ENCODE data around the gene TYK2. TPM values are rescaled to one million over a fixed set of nuclear protein-coding genes. Genes with fewer than 3 reads are reported as not detected.

The TYK2 gene
- total and polyA plus RNA-seq, 7 donors = 35.6 to 125 (median 47.2) TPM

DNA sequence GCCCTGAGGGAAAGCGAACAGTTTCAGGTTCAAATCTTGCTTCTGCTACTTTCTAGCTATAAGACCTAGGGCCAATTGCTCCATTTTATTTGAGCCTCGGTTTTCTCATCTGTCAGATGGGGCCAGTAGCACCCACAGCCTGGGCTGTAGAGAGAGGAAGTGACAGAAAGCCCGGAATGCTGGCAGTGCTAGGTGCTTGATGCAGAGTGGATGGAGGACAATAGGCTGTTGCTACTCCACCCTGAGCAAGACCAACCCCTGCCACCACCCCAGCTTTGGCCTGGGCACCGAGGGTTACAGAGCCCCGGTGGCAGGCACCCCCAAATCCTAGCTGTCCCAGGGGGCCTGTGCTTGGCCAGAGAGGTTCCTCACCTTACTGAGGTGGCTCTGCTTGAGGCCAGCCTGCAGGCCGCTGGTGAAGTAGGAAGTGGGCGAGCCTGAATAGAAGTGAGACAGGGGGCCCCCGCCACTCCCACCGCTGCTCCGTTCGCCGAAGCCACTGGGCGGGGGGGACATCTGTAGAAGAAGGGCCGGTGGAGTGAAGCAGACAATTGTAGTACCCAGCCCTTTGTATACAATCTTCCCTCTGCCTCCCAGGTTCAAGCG is 62.4 kb downstream of the TYK2 start:
- Histone ChIP-seq H3K27ac (no peak overlapping the region), H3K4me1 (peaks cover 0 to 18% (median 13%) of the 10 kb centered on the region in 4 donors), H3K27me3 (no peaks in the 10 kb centered on the region), H3K36me3 (peaks cover 34 to 67% (median 49%) of the 10 kb centered on the region in 4 donors), H3K9me3 (no peaks in the 10 kb centered on the region), H3K4me3 (no peak overlapping the region)
- intact Hi-C loops (cut with DNase I) = no loop called here
- TF ChIP-seq CTCF (IDR thresholded peaks at IDR 0.05) = no peak
- no peak for TF ChIP-seq EP300 (IDR thresholded peaks at IDR 0.05)
- no peak for TF ChIP-seq POLR2AphosphoS5 (IDR thresholded peaks at IDR 0.05)
- no peak for TF ChIP-seq POLR2A (IDR thresholded peaks at IDR 0.05)
- no peak for DNase-seq
- WGBS, 2 donors = 92 to 94% methylated on average over 15 of the region's 15 CpGs

- Histone ChIP-seq H3K27me3 (no peaks in the 10 kb centered on the region), H3K9me3 (no peaks in the 10 kb centered on the region), H3K4me3 (no peak overlapping the region), H3K4me1 (peaks cover 0 to 18% (median 13%) of the 10 kb centered on the region in 4 donors), H3K27ac (no peak overlapping the region), H3K36me3 (peaks cover 30 to 63% (median 42%) of the 10 kb centered on the region in 4 donors)
- TF ChIP-seq EP300 (IDR thresholded peaks at IDR 0.05) (no peak), POLR2AphosphoS5 (IDR thresholded peaks at IDR 0.05) (no peak), POLR2A (IDR thresholded peaks at IDR 0.05) (no peak), CTCF (IDR thresholded peaks at IDR 0.05) (no peak)
- intact Hi-C loops (cut with DNase I) = no loop called here
- DNase-seq = no peak
- WGBS, 2 donors = 85 to 89% methylated on average over 29 of the region's 29 CpGs
These were observed 63.1 kb downstream of the TYK2 start for GRCh38 chr19:10317045-10317856.

DNA sequence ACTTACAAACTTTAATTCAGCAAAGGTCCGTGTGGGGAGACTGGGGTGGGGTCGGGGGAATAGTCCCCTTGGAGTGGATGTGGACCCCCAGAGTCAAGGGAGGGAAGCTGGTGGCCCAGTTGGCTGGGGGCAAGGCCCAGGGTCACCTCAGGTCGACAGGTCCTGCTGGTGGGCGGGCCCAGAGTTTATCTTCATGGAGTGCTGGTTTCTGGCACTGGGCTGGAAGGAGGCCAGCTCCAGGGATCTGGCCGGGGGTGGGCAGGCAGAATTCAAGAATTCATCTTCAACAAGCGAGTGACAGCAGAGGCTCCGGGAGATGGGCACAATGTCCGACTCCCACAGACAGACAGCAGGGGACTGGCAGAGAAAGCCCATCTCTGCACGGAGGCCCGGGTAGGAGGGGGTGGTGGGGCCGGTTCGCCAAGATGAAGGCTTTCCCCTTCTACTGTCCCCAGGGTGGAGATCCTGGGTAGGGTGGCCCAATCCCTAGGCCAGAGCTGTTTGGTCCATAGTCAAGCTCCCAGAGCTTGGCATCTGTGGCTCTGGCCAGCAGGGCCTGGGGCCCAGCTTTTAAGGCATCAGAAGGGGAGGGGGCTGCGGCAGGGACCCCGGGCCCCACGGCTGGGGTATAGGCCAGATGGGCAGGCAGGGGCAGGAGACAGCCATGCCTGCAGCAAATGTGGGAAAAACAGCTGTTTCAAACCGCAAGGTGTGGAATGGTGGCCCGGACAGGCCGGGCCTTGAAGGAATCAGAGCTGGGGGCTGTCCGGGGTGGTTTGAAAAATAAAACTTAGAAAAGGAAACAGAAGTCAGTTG is 63.9 kb downstream of the TYK2 start:
- intact Hi-C loops (cut with DNase I) = no loop called here
- Histone ChIP-seq H3K4me1 (peaks cover 0 to 18% (median 13%) of the 10 kb centered on the region in 4 donors), H3K27ac (peak overlapping the region; percentile 58 to 75 (median 67)), H3K36me3 (peaks cover 25 to 55% (median 35%) of the 10 kb centered on the region in 4 donors), H3K4me3 (peak overlapping the region in 2 of 4 donors; percentile 75 to 89), H3K27me3 (no peaks in the 10 kb centered on the region), H3K9me3 (no peaks in the 10 kb centered on the region)
- WGBS, 2 donors = 60 to 78% methylated on average over 19 of the region's 19 CpGs
- DNase-seq = no peak
- TF ChIP-seq POLR2A (IDR thresholded peaks at IDR 0.05) (no peak), POLR2AphosphoS5 (IDR thresholded peaks at IDR 0.05) (no peak), EP300 (IDR thresholded peaks at IDR 0.05) (no peak)

DNA sequence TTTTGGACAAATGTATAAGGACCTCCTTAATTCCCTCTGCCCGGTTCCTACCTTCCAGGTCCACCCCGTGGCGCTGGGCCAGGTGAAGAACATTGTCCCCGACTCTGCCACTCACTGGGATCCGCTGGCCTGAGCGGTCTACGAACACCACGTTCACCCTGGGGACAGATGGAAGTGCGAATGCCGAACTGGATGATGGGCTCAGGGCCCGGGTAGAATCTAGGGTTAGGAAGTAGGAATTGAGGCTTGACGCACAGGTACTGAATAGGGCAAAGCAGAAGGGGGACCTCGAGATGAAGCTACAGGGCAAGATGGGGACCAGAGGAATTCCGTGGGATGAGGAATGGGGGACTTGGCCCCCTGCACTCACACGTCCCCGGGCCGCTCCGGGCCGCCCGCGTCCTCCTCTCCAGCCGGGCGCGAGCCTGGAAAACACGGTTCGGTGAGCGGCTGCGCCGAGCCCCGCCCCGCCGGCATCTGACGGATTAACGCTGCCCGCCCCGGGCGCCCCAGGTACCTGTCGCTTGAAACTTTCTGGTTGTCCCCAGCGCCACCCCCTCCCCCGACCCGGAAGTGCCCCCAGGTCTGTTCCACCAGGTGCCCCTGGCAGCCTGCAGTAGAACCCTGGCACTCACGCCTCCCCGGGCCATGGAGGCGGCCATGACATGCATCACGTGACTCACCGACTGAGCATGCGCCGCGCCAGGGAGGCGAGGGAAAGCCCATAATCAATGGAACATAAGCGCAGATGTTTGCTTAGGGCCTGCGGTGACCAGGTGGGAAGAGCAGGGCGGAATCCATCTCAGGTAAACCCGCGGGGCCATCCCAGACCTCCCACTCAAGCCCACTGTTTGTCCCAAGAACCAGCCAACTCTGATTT is 64.8 kb downstream of the TYK2 start, which contains the start of gene FDX2:
TSS of gene FDX2 (minus strand) at position 681 of the 880 bp plus-strand sequence. CDS start at position 662, 19 bp downstream.
- H3K36me3 ChIP-seq = peaks cover 20 to 50% (median 27%) of the 10 kb centered on the region in 4 donors
- peak within 1 kb of the TSS; percentile 58 to 75 (median 67) for H3K27ac ChIP-seq
- TF ChIP-seq EP300 (IDR thresholded peaks at IDR 0.05) = no peak
- no peak for TF ChIP-seq POLR2A (IDR thresholded peaks at IDR 0.05)
- peak in 3 of 4 donors; percentile 37 to 76 (median 74) for TF ChIP-seq POLR2AphosphoS5 (IDR thresholded peaks at IDR 0.05)
- no peaks in the 10 kb centered on the region for H3K9me3 ChIP-seq
- H3K4me1 ChIP-seq = peaks cover 0 to 18% (median 13%) of the 10 kb centered on the region in 4 donors
- intact Hi-C loops (cut with DNase I) = no loop called here
- 1% methylated on average over 55 of the region's 55 CpGs for WGBS, 2 donors
- peak within 1 kb of the TSS; percentile 64 to 89 (median 78) for H3K4me3 ChIP-seq
- peak; percentile 90 for DNase-seq
- no peaks in the 10 kb centered on the region for H3K27me3 ChIP-seq

- peaks cover 0 to 1% (median 0%) of the 10 kb centered on the region in 4 donors for H3K4me1 ChIP-seq
- intact Hi-C loops (cut with DNase I) = no loop called here
- 93 to 95% methylated on average over 24 of the region's 24 CpGs for WGBS, 2 donors
- H3K36me3 ChIP-seq = peaks cover 0 to 16% (median 0%) of the 10 kb centered on the region in 4 donors
- DNase-seq = no peak
- H3K27me3 ChIP-seq = no peaks in the 10 kb centered on the region
- no peak within 1 kb of the TSS for H3K4me3 ChIP-seq
- H3K9me3 ChIP-seq = no peaks in the 10 kb centered on the region
- H3K27ac ChIP-seq = no peak within 1 kb of the TSS
- TF ChIP-seq POLR2A (IDR thresholded peaks at IDR 0.05) (no peak), CTCF (IDR thresholded peaks at IDR 0.05) (no peak), POLR2AphosphoS5 (IDR thresholded peaks at IDR 0.05) (no peak), EP300 (IDR thresholded peaks at IDR 0.05) (no peak)
These were observed 70.9 kb downstream of the TYK2 start, which contains the start of gene ZGLP1 for GRCh38 chr19:10309423-10309822. TSS of gene ZGLP1 (minus strand) at chr19:10309815.

All from sigmoid colon (tissue), 7 donors.